Dendritic cell treated with granulocyte-macrophage colony-stimulating factor and Interleukin-4, amounts not matched to agents 40 ng/mL and 50 ng/mL, for 4 days (primary cell): ENCODE measurements around the gene GLB1L.
A peak's percentile ranks its signal among the peaks of the same experiment; 100 is the strongest.
"Not testable (repeated sequence)": the region's sequence is repeated elsewhere in the genome, so short reads cannot be mapped to it uniquely, and the experiment has no call there.

Experiments used
- H3K27ac Mint-ChIP-seq: one replicate; pipeline ENCODE4 v1.8.0; 2022; ENCODE audit warnings: mild to moderate bottlenecking, mixed read lengths
- H3K27me3 Mint-ChIP-seq: one replicate; pipeline ENCODE4 v1.8.0; 2022; ENCODE audit warnings: mild to moderate bottlenecking, mixed read lengths
- H3K36me3 Mint-ChIP-seq: one replicate; pipeline ENCODE4 v1.8.0; 2022; ENCODE audit warnings: low read depth, mixed read lengths
- H3K4me1 Mint-ChIP-seq: one replicate; pipeline ENCODE4 v1.8.0; 2022; ENCODE audit warnings: low read depth, mixed read lengths
- H3K4me3 Mint-ChIP-seq: one replicate; pipeline ENCODE4 v1.8.0; 2022; ENCODE audit warnings: mild to moderate bottlenecking, moderate library complexity, mixed read lengths
- H3K9me3 Mint-ChIP-seq: one replicate; pipeline ENCODE4 v1.8.0; 2022; ENCODE audit warnings: mixed read lengths
- intact Hi-C: fragments of 100-400 bp; cut with micrococcal nuclease; formaldehyde crosslinking; loops from one replicate; pipeline ENCODE4 v1.15.0; 2022

Gene GLB1L

GRCh38 chr2:219206328-219207133 is 38.7 kb downstream of the GLB1L start, which contains the start of gene ZFAND2B:
Gene ZFAND2B, plus strand, starts transcription at chr2:219206782. Its CDS starts 206 bp downstream, at chr2:219206988.
- Mint-ChIP-seq H3K36me3 (peaks cover 37% of the 10 kb centered on the region), H3K27me3 (peaks cover 4% of the 10 kb centered on the region), H3K9me3 (peaks cover 9% of the 10 kb centered on the region), H3K27ac (peak within 1 kb of the TSS; percentile 83), H3K4me3 (peak within 1 kb of the TSS; percentile 71), H3K4me1 (peaks cover 33% of the 10 kb centered on the region)
- intact Hi-C loops: loop anchor here (1.0 kb wide), 2 partner anchors 29 to 39 kb away; partner anchors contain the start of genes GLB1L and STK16

GRCh38 chr2:219205981-219206327 is 39.3 kb downstream of the GLB1L start:
- Mint-ChIP-seq H3K4me1 (peaks cover 33% of the 10 kb centered on the region), H3K4me3 (peak overlapping the region; percentile 71), H3K27ac (peak overlapping the region; percentile 83), H3K9me3 (peaks cover 9% of the 10 kb centered on the region), H3K36me3 (peaks cover 32% of the 10 kb centered on the region), H3K27me3 (peaks cover 4% of the 10 kb centered on the region)
- intact Hi-C loops: loop anchor here (1.0 kb wide), 2 partner anchors 29 to 39 kb away; partner anchors contain the start of genes GLB1L and STK16

- Mint-ChIP-seq H3K9me3 (peaks cover 9% of the 10 kb centered on the region), H3K4me3 (no peak overlapping the region), H3K27ac (no peak overlapping the region), H3K27me3 (peaks cover 5% of the 10 kb centered on the region), H3K4me1 (peaks cover 32% of the 10 kb centered on the region), H3K36me3 (peaks cover 24% of the 10 kb centered on the region)
- intact Hi-C loops: no loop called here
Measured at GRCh38 chr2:219205165-219205538, 40.1 kb downstream of the GLB1L start.

GRCh38 chr2:219204425-219205164 is 40.6 kb downstream of the GLB1L start:
- Mint-ChIP-seq H3K27ac (no peak overlapping the region), H3K36me3 (peaks cover 19% of the 10 kb centered on the region), H3K4me3 (no peak overlapping the region), H3K27me3 (peaks cover 5% of the 10 kb centered on the region), H3K4me1 (peaks cover 27% of the 10 kb centered on the region), H3K9me3 (peaks cover 9% of the 10 kb centered on the region)
- intact Hi-C loops: no loop called here

GRCh38 chr2:219201331-219201730 is 43.9 kb downstream of the GLB1L start:
- H3K4me3 Mint-ChIP-seq, intact Hi-C loops, H3K27ac Mint-ChIP-seq, H3K4me1 Mint-ChIP-seq, H3K9me3 Mint-ChIP-seq, H3K36me3 Mint-ChIP-seq: not testable (repeated sequence)
- peaks cover 18% of the 10 kb centered on the region for H3K27me3 Mint-ChIP-seq

GRCh38 chr2:219200502-219201326 is 44.5 kb downstream of the GLB1L start:
- H3K4me1 Mint-ChIP-seq, H3K36me3 Mint-ChIP-seq, H3K9me3 Mint-ChIP-seq, H3K27ac Mint-ChIP-seq, H3K4me3 Mint-ChIP-seq, intact Hi-C loops: not testable (repeated sequence)
- peaks cover 24% of the 10 kb centered on the region for H3K27me3 Mint-ChIP-seq

GRCh38 chr2:219199470-219200211 is 45.6 kb downstream of the GLB1L start:
- Mint-ChIP-seq H3K4me1 (no peaks in the 10 kb centered on the region), H3K36me3 (no peaks in the 10 kb centered on the region), H3K9me3 (peaks cover 6% of the 10 kb centered on the region), H3K27ac (no peak overlapping the region), H3K27me3 (peaks cover 23% of the 10 kb centered on the region), H3K4me3 (no peak overlapping the region)
- intact Hi-C loops: no loop called here

GRCh38 chr2:219198974-219199373 is 46.3 kb downstream of the GLB1L start:
- Mint-ChIP-seq H3K27ac (no peak overlapping the region), H3K4me1 (no peaks in the 10 kb centered on the region), H3K9me3 (no peaks in the 10 kb centered on the region), H3K4me3 (no peak overlapping the region), H3K36me3 (no peaks in the 10 kb centered on the region), H3K27me3 (peaks cover 20% of the 10 kb centered on the region)
- intact Hi-C loops: no loop called here

- H3K4me1 Mint-ChIP-seq: no peaks in the 10 kb centered on the region
- H3K36me3 Mint-ChIP-seq: no peaks in the 10 kb centered on the region
- no peaks in the 10 kb centered on the region for H3K9me3 Mint-ChIP-seq
- no peak overlapping the region for H3K27ac Mint-ChIP-seq
- no peak overlapping the region for H3K4me3 Mint-ChIP-seq
- peaks cover 20% of the 10 kb centered on the region for H3K27me3 Mint-ChIP-seq
- intact Hi-C loops: no loop called here
Measured at GRCh38 chr2:219197388-219197787, 47.9 kb downstream of the GLB1L start.

GRCh38 chr2:219186754-219187456 is 58.3 kb downstream of the GLB1L start:
- no peaks in the 10 kb centered on the region for H3K27me3 Mint-ChIP-seq
- no peaks in the 10 kb centered on the region for H3K9me3 Mint-ChIP-seq
- H3K27ac Mint-ChIP-seq: no peak overlapping the region
- H3K4me3 Mint-ChIP-seq: no peak overlapping the region
- H3K36me3 Mint-ChIP-seq: peaks cover 54% of the 10 kb centered on the region
- intact Hi-C loops: no loop called here
- peaks cover 24% of the 10 kb centered on the region for H3K4me1 Mint-ChIP-seq
